DOHH2 (cell line): ENCODE measurements around the gene DENND1B.

Source experiments
- H3F3A ChIP-seq: fragments of 200-600 bp; sonication (generic), shearing (Covaris generic); 2 replicates; pipeline ENCODE4 v1.6.0; 2016; ENCODE audit warnings: antibody characterized with exemption, mild to moderate bottlenecking; ENCODE audit not compliant: control insufficient read depth, insufficient read depth
- H3K27ac ChIP-seq: fragments of 200-600 bp; sonication (generic); 2 replicates; pipeline ENCODE4 v1.5.1; 2014; ENCODE audit warnings: low read depth, mild to moderate bottlenecking, low read length, moderate library complexity
- H3K27me3 ChIP-seq: fragments of 200-600 bp; sonication (generic); 2 replicates; pipeline ENCODE4 v1.6.1; 2014; ENCODE audit warnings: mild to moderate bottlenecking, low read length, mixed read lengths; ENCODE audit not compliant: control insufficient read depth
- H3K36me3 ChIP-seq: fragments of 200-600 bp; sonication (generic); 2 replicates; pipeline ENCODE4 v1.6.1; 2014; ENCODE audit warnings: mild to moderate bottlenecking, low read length, moderate library complexity, mixed read lengths; ENCODE audit not compliant: control insufficient read depth
- H3K4me1 ChIP-seq: fragments of 200-600 bp; sonication (generic); 2 replicates; pipeline ENCODE4 v1.6.1; 2014; ENCODE audit warnings: mild to moderate bottlenecking, low read length, mixed read lengths; ENCODE audit not compliant: control insufficient read depth
- H3K4me2 ChIP-seq: fragments of 200-600 bp; sonication (generic); 2 replicates; pipeline ENCODE4 v1.6.0; 2014; ENCODE audit warnings: mild to moderate bottlenecking, low read length, moderate library complexity
- H3K4me3 ChIP-seq: fragments of 200-600 bp; sonication (generic); 2 replicates; pipeline ENCODE4 v1.5.1; 2014; ENCODE audit warnings: mild to moderate bottlenecking, low read length, mixed read lengths
- H3K79me2 ChIP-seq: fragments of 200-600 bp; sonication (generic); 2 replicates; pipeline ENCODE4 v1.6.1; 2014; ENCODE audit warnings: mild to moderate bottlenecking, low read length, mixed read lengths; ENCODE audit not compliant: control insufficient read depth
- H3K9me2 ChIP-seq: fragments of 200-600 bp; sonication (generic); replicated peaks from 2 replicates; pipeline ENCODE4 v1.6.1; 2014; ENCODE audit warnings: mild to moderate bottlenecking, low read length, mixed read lengths; ENCODE audit not compliant: control insufficient read depth
- H3K9me3 ChIP-seq: fragments of 200-600 bp; sonication (generic); 2 replicates; pipeline ENCODE4 v1.6.1; 2014; ENCODE audit warnings: antibody characterized with exemption, low read length, mixed read lengths; ENCODE audit not compliant: control insufficient read depth, insufficient read depth
- H4K20me1 ChIP-seq: fragments of 200-600 bp; sonication (generic); 2 replicates; pipeline ENCODE4 v1.6.0; 2014; ENCODE audit warnings: low read depth, mild to moderate bottlenecking, antibody characterized with exemption, low read length, moderate library complexity; ENCODE audit not compliant: control insufficient read depth, insufficient read depth
- EZH2phosphoT487 ChIP-seq: fragments of 200-600 bp; sonication (generic); IDR thresholded peaks from 2 replicates; pipeline ENCODE4 v1.6.1; 2017; ENCODE audit warnings: borderline replicate concordance, mild to moderate bottlenecking, antibody characterized with exemption, low read length, moderate library complexity, mixed read lengths
- TF ChIP-seq, protein P1 (sequence below): fragments of 200-600 bp; sonication (generic); IDR thresholded peaks from one replicate; pipeline ENCODE4 v1.5.1; 2014; ENCODE audit warnings: antibody characterized with exemption, mild to moderate bottlenecking, low read depth, low read length; ENCODE audit not compliant: poor library complexity, severe bottlenecking

Gene DENND1B

DNA sequence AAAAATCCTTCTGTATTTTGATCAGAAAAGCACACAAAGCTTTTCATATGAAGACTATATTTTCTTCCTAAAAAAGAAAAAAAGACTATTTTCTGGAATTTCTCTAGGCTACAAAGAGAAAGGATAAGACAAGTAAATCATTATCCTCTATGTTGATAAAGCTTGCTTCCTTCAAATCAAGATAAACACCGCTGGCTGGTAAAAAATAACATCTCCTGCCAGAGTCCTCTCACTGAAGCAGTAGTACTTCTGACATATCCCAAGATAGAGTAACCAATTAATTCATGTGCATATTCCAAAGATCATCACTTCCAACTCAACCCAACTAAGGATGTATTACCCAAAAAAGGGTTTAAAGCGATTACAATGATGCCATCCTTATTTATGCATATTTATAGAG lies 34.3 kb downstream of the DENND1B start:
- Histone ChIP-seq H3K9me3 (no peaks in the 10 kb centered on the region), H3F3A (no peaks in the 10 kb centered on the region), H3K79me2 (peaks cover 52% of the 10 kb centered on the region), H3K4me2 (no peak overlapping the region), H3K4me3 (no peak overlapping the region), H3K27me3 (no peaks in the 10 kb centered on the region), H3K36me3 (0 out of 2 replicates have a peak, but pooled peaks cover 4% of the 10 kb centered on the region), H3K27ac (no peak overlapping the region), H3K4me1 (peaks cover 15% of the 10 kb centered on the region), H4K20me1 (no peaks in the 10 kb centered on the region), H3K9me2 (no peaks in the 10 kb centered on the region)
- TF ChIP-seq EZH2phosphoT487 = no peak
- TF ChIP-seq, protein P1, sequence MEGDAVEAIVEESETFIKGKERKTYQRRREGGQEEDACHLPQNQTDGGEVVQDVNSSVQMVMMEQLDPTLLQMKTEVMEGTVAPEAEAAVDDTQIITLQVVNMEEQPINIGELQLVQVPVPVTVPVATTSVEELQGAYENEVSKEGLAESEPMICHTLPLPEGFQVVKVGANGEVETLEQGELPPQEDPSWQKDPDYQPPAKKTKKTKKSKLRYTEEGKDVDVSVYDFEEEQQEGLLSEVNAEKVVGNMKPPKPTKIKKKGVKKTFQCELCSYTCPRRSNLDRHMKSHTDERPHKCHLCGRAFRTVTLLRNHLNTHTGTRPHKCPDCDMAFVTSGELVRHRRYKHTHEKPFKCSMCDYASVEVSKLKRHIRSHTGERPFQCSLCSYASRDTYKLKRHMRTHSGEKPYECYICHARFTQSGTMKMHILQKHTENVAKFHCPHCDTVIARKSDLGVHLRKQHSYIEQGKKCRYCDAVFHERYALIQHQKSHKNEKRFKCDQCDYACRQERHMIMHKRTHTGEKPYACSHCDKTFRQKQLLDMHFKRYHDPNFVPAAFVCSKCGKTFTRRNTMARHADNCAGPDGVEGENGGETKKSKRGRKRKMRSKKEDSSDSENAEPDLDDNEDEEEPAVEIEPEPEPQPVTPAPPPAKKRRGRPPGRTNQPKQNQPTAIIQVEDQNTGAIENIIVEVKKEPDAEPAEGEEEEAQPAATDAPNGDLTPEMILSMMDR = no peak

DNA sequence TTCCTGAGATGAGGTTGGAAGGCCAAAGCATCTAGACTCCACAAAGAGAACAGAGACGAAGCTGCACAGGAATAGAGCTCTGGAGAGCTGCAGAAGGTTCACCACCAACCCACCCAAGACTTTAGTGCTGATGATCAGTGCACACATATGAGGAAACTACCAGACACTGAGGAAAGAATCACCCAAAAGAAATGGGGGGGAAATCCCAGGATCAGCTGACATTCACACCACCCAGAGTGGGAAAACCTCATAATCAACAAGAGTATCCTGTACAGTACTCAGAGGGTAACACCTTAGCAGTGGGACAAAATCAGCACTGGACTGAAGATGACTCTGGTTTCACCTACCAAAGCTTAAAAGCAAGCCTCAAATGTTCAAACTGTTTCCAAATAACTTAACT lies 36.4 kb downstream of the DENND1B start:
- H3K79me2 ChIP-seq = peaks cover 45% of the 10 kb centered on the region

DNA sequence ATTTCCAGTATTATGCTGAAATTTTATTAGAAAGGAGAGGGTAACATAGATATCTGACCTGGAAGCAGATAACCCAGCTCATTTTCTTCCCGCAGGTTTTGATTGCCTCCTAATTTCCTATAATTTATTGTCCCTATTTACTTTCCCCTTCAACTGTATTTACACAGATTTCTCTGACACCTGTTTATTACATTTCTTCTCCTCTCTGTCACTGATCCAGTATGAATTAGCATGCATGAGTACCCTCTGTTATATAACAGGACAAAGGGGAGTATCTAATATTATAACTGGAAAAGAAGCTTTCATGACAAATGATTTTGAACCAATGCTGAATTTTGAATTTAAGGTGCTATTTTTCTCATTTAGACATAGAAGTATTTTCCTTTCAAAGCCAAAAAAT lies 37.4 kb downstream of the DENND1B start:
- Histone ChIP-seq H3F3A (no peaks in the 10 kb centered on the region), H3K79me2 (peaks cover 40% of the 10 kb centered on the region), H3K9me2 (no peaks in the 10 kb centered on the region), H3K27me3 (no peaks in the 10 kb centered on the region), H4K20me1 (no peaks in the 10 kb centered on the region), H3K27ac (no peak overlapping the region), H3K4me3 (no peak overlapping the region), H3K9me3 (no peaks in the 10 kb centered on the region), H3K4me1 (0 out of 2 replicates have a peak, but pooled peaks cover 3% of the 10 kb centered on the region), H3K4me2 (no peak overlapping the region), H3K36me3 (no peaks in the 10 kb centered on the region)
- TF ChIP-seq EZH2phosphoT487 = no peak
- TF ChIP-seq, protein P1 = no peak

More for the DNA sequence above, 36.4 kb downstream of the DENND1B start:
- H3K4me3 ChIP-seq = no peak overlapping the region
- H3K9me2 ChIP-seq = no peaks in the 10 kb centered on the region
- TF ChIP-seq, protein P1 = no peak
- no peak for TF ChIP-seq EZH2phosphoT487
- no peaks in the 10 kb centered on the region for H3K27me3 ChIP-seq
- no peaks in the 10 kb centered on the region for H3F3A ChIP-seq
- no peaks in the 10 kb centered on the region for H3K9me3 ChIP-seq
- no peak overlapping the region for H3K27ac ChIP-seq
- H3K4me2 ChIP-seq = no peak overlapping the region
- H3K4me1 ChIP-seq = 0 out of 2 replicates have a peak, but pooled peaks cover 3% of the 10 kb centered on the region
- no peaks in the 10 kb centered on the region for H3K36me3 ChIP-seq
- no peaks in the 10 kb centered on the region for H4K20me1 ChIP-seq
